MCF 10A (cell line): ENCODE results near the gene OR2T27. TPM values are rescaled to one million over a fixed set of nuclear protein-coding genes. Genes with fewer than 3 reads are reported as not detected.
"Not testable (repeated sequence)": the region's sequence is repeated elsewhere in the genome, so short reads cannot be mapped to it uniquely, and the experiment has no call there.

Experiments used
- BruUV-seq: library from RNA; stranded (reverse); fragments of 400-500 nt; replicated peaks from 2 replicates; lab custom pipeline; 2021; lab: Mats Ljungman, UMichigan
- CTCF ChIA-PET: fragments of 300-600 bp; sonication (Branson Sonifier 250); formaldehyde crosslinking; extraction: SDS; loops from one replicate; lab custom pipeline; 2021; ENCODE audit warnings: antibody characterized with exemption, inconsistent platforms; lab: Yijun Ruan, JAX
- POLR2A ChIA-PET: fragments of 300-600, 350-650 bp; sonication (Branson Sonifier 250); formaldehyde crosslinking; extraction: SDS; loops from one replicate; lab custom pipeline; 2020; ENCODE audit warnings: antibody characterized with exemption, inconsistent platforms; lab: Yijun Ruan, JAX
- DNase-seq: peaks from one replicate; pipeline ENCODE4 v3.0.0-alpha.2; 2018; ENCODE audit not compliant: unreplicated experiment
- H3K27ac Mint-ChIP-seq: one replicate; pipeline ENCODE4 v1.8.0; 2022; ENCODE audit warnings: mild to moderate bottlenecking, low read depth, mixed read lengths; ENCODE audit not compliant: unreplicated experiment
- H3K27me3 Mint-ChIP-seq: one replicate; pipeline ENCODE4 v1.8.0; 2022; ENCODE audit warnings: mixed read lengths; ENCODE audit not compliant: insufficient read depth, unreplicated experiment
- H3K36me3 Mint-ChIP-seq: one replicate; pipeline ENCODE4 v1.8.0; 2022; ENCODE audit warnings: mild to moderate bottlenecking, moderate library complexity, mixed read lengths; ENCODE audit not compliant: insufficient read depth, unreplicated experiment
- H3K4me1 Mint-ChIP-seq: one replicate; pipeline ENCODE4 v1.8.0; 2022; ENCODE audit warnings: mixed read lengths; ENCODE audit not compliant: insufficient read depth, unreplicated experiment
- H3K4me3 Mint-ChIP-seq: one replicate; pipeline ENCODE4 v1.8.0; 2022; ENCODE audit warnings: mild to moderate bottlenecking, moderate library complexity, mixed read lengths; ENCODE audit not compliant: unreplicated experiment
- H3K9me3 Mint-ChIP-seq: one replicate; pipeline ENCODE4 v1.8.0; 2022; ENCODE audit warnings: mixed read lengths; ENCODE audit not compliant: unreplicated experiment
- intact Hi-C: fragments of 100-400 bp; cut with micrococcal nuclease; formaldehyde crosslinking; loops from 2 replicates; pipeline ENCODE4 v1.14.1; 2022
- total RNA-seq: library from RNA; stranded (reverse); gene quantifications from 2 replicates; pipeline ENCODE4 v1.2.3, GENCODE V29; 2022

OR2T27 gene
- total RNA-seq, 1 experiment from 2014 or later, result not detected

DNA sequence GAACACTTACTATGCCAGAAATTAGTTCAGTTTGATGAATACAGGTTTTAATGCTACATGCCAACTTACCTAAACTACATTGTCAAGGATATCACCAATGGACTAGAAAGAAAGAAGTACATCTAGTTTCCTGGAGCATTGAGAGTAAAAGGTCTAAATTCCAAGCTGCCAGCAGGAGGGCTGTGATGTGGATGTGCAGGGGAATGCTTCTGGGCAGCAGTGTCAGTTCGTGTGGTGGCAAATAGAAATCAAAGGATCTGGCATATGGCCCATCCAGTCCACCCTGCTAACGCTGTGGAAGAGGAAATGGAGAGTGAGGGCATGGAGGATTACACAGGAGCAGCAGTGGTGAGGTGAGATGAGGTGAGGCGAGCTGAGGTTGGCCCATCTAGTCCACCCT is 10.2 kb downstream of the OR2T27 start, which contains the start of gene OR2T35:
OR2T35 (minus strand) TSS at position 101 of the 400 bp plus-strand sequence. CDS start 6,020 bp downstream, outside the sequence.
- H3K27me3 Mint-ChIP-seq, CTCF ChIA-PET, DNase-seq, POLR2A ChIA-PET, intact Hi-C loops, H3K36me3 Mint-ChIP-seq, H3K4me3 Mint-ChIP-seq, BruUV-seq, H3K9me3 Mint-ChIP-seq, H3K4me1 Mint-ChIP-seq: not testable (repeated sequence)
- peak within 1 kb of the TSS; percentile 71 for H3K27ac Mint-ChIP-seq

GRCh38 chr1:248642971-248643651 is 12.2 kb downstream of the OR2T27 start:
- H3K36me3 Mint-ChIP-seq, H3K27ac Mint-ChIP-seq, H3K27me3 Mint-ChIP-seq, H3K9me3 Mint-ChIP-seq, H3K4me1 Mint-ChIP-seq, BruUV-seq, H3K4me3 Mint-ChIP-seq, CTCF ChIA-PET, intact Hi-C loops, POLR2A ChIA-PET, DNase-seq: not testable (repeated sequence)

DNA sequence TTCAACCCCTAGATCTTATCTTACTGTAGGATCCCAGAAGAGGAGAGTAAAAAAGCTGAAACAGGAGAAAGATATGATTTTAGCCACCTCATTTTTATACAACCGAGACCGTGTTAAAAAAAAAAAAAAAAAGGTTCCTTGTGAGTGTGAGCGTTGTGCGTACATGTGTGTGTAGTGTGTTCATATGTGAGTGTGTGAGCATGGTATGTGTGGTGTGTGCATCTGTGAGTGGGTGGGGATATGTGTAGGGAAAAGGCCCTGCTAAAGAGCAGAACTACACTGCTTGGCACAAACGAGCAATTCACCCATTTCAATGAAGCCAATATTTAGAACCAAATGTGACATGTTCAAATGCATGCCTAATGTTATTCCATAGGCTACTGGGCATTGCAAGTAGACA is 13.7 kb downstream of the OR2T27 start:
- H3K27ac Mint-ChIP-seq, BruUV-seq, POLR2A ChIA-PET, CTCF ChIA-PET, H3K4me3 Mint-ChIP-seq, DNase-seq, intact Hi-C loops, H3K4me1 Mint-ChIP-seq, H3K27me3 Mint-ChIP-seq, H3K36me3 Mint-ChIP-seq, H3K9me3 Mint-ChIP-seq: not testable (repeated sequence)

- H3K4me1 Mint-ChIP-seq, intact Hi-C loops, H3K9me3 Mint-ChIP-seq, DNase-seq, CTCF ChIA-PET, H3K27ac Mint-ChIP-seq, POLR2A ChIA-PET, H3K36me3 Mint-ChIP-seq, H3K4me3 Mint-ChIP-seq, BruUV-seq, H3K27me3 Mint-ChIP-seq: not testable (repeated sequence)
Observed at GRCh38 chr1:248640906-248641305, 14.4 kb downstream of the OR2T27 start.

- POLR2A ChIA-PET, H3K9me3 Mint-ChIP-seq, DNase-seq, H3K4me1 Mint-ChIP-seq, H3K27ac Mint-ChIP-seq, BruUV-seq, intact Hi-C loops, H3K36me3 Mint-ChIP-seq, CTCF ChIA-PET, H3K27me3 Mint-ChIP-seq, H3K4me3 Mint-ChIP-seq: not testable (repeated sequence)
Observed at GRCh38 chr1:248639652-248640051, 15.7 kb downstream of the OR2T27 start.

GRCh38 chr1:248636612-248637011 is 18.7 kb downstream of the OR2T27 start:
- H3K9me3 Mint-ChIP-seq, H3K36me3 Mint-ChIP-seq, BruUV-seq, H3K4me3 Mint-ChIP-seq, H3K27ac Mint-ChIP-seq, CTCF ChIA-PET, H3K4me1 Mint-ChIP-seq, DNase-seq, POLR2A ChIA-PET, intact Hi-C loops, H3K27me3 Mint-ChIP-seq: not testable (repeated sequence)

GRCh38 chr1:248634991-248635390 is 20.3 kb downstream of the OR2T27 start, which contains the start of gene OR2T11:
OR2T11 (minus strand) TSS chr1:248635091; CDS start chr1:248627128, 7,963 bp downstream.
- H3K36me3 Mint-ChIP-seq, DNase-seq, intact Hi-C loops, H3K27ac Mint-ChIP-seq, H3K4me3 Mint-ChIP-seq, POLR2A ChIA-PET, H3K4me1 Mint-ChIP-seq, H3K27me3 Mint-ChIP-seq, H3K9me3 Mint-ChIP-seq, CTCF ChIA-PET, BruUV-seq: not testable (repeated sequence)
